Mammary microvascular endothelial cell (primary cell): ENCODE results near the gene ELF1. TPM values are rescaled to one million over a fixed set of nuclear protein-coding genes. Genes with fewer than 3 reads are reported as not detected.

ENCODE experiments used
- total RNA-seq: library from RNA; depleted of rRNA; stranded (reverse); fragments of >200 nt; gene quantifications from 2 replicates; pipeline ENCODE4 v1.2.3, GENCODE V29; 2015

Gene ELF1
- 44.6 and 49.8 TPM in 2 replicates for total RNA-seq

GRCh38 chr13:41019011-41019487, at the start of gene ELF1:
ELF1 (minus strand) TSS chr13:41019316; CDS start chr13:40982054, 37,262 bp downstream.

DNA sequence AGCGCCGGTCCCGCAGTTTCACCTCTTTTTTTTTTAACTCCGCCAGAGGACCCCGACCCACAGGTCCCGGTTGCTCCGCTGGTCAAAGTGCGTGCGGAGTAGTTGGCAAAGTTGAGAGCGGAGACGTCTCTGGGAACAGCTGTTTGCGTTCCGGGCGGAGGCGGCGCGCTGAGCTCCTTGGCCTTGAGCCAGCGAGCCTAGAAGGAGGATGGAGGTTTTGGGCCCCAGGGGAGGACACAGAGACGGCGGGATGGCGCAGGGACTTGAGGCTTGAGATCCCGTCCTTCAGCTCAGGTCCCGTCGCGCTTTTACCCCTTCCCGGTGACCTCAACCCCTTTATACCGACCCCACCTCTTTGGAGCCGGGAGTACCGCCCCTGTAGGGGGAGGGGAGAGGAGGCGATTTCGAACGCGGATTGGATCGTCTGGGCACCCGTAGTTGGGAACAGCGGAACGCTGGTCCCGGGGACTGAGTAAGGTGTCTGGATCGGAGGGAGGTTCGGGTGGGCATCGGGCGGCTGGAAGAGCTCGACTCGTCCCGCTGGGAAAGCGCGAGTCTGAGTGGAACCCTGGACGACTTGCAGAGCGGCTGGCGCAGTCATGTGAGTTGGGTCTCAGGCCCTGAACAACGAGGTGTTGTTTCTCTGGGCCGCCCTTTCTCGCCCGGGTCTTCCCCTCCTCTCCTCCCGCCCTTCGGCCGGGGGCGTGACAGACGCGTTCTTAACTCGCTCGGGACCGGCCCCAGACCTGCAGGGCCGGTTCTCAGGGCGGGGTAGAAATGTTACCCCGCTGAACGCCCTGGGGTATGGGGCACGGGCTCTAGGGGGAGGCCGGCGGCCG, 42.2 kb upstream of the ELF1 start, which contains the start of gene WBP4:
TSS of gene WBP4 (plus strand) at position 435 of the 839 bp plus-strand sequence. CDS start at position 600, 165 bp downstream.

Other genes with a start within 250 kb of the ELF1 start
- gene MRPS31, start 248.1 kb downstream of the ELF1 start, total RNA-seq = 20.6 and 20.8 TPM in 2 replicates
- 21.2 and 24.8 TPM in 2 replicates for gene SLC25A15, start 229.7 kb downstream of the ELF1 start, total RNA-seq
- 13.7 and 13.9 TPM in 2 replicates for gene WBP4, start 42.2 kb upstream of the ELF1 start, total RNA-seq
- 6.0 and 6.6 TPM in 2 replicates for gene KBTBD6, start 113.5 kb upstream of the ELF1 start, total RNA-seq
- gene KBTBD7, start 175.3 kb upstream of the ELF1 start, total RNA-seq = 2.3 and 3.6 TPM in 2 replicates
- 6.6 and 7.0 TPM in 2 replicates for gene MTRF1, start 244.3 kb upstream of the ELF1 start, total RNA-seq